HepG2 (cell line): Measurements from ENCODE around the gene PDE9A. TPM values are rescaled to one million over a fixed set of nuclear protein-coding genes. Genes with fewer than 3 reads are reported as not detected.

Experiments
- ARID2 ChIP-seq: sonication (generic); formaldehyde crosslinking; IDR thresholded peaks from 2 replicates; pipeline ENCODE4 v1.8.1; 2022; ENCODE audit warnings: mild to moderate bottlenecking, missing genetic modification reagents, borderline replicate concordance
- ATF3 ChIP-seq: sonication (generic); formaldehyde crosslinking; IDR thresholded peaks from 2 replicates; pipeline ENCODE4 v1.4.0; 2020; ENCODE audit warnings: missing genetic modification reagents
- BCL3 ChIP-seq: sonication (generic); formaldehyde crosslinking; IDR thresholded peaks from 2 replicates; pipeline ENCODE4 v1.5.1; 2020; ENCODE audit warnings: mild to moderate bottlenecking, missing genetic modification reagents, moderate library complexity
- GATA4 ChIP-seq: sonication (generic); IDR thresholded peaks from 2 replicates; pipeline ENCODE4 v1.6.1; 2016; ENCODE audit warnings: antibody characterized with exemption, low read depth, borderline replicate concordance
- MEF2D ChIP-seq: sonication (generic); formaldehyde crosslinking; IDR thresholded peaks from 2 replicates; pipeline ENCODE4 v1.5.1; 2020; ENCODE audit warnings: mild to moderate bottlenecking, missing genetic modification reagents
- PLRG1 ChIP-seq: fragments of 450-650 bp; conservative IDR thresholded peaks from 2 replicates; pipeline ENCODE4 v1.6.1; 2016
- POGZ ChIP-seq: sonication (generic); formaldehyde crosslinking; IDR thresholded peaks from 2 replicates; pipeline ENCODE4 v1.4.0; 2020; ENCODE audit warnings: mild to moderate bottlenecking, missing genetic modification reagents
- SKI ChIP-seq: fragments of 450-650 bp; IDR thresholded peaks from one replicate; pipeline ENCODE4 v1.6.1; 2018; ENCODE audit warnings: mild to moderate bottlenecking; ENCODE audit not compliant: partially characterized antibody
- SMC3 ChIP-seq: IDR thresholded peaks from 2 replicates; pipeline ENCODE4 v1.6.1; 2011; ENCODE audit warnings: low read length, improper control_type of control experiment
- SOX5 ChIP-seq: IDR thresholded peaks from 2 replicates; pipeline ENCODE4 v1.6.1; 2016; ENCODE audit warnings: borderline replicate concordance
- STAT6 ChIP-seq: sonication (generic); formaldehyde crosslinking; IDR thresholded peaks from 2 replicates; pipeline ENCODE4 v1.4.0; 2020; ENCODE audit warnings: missing genetic modification reagents, mild to moderate bottlenecking, borderline replicate concordance
- TGIF2 ChIP-seq: IDR thresholded peaks from 2 replicates; pipeline ENCODE4 v1.6.1; 2016; ENCODE audit warnings: control low read depth, missing compliant biosample characterization
- THAP7 ChIP-seq: sonication (generic); formaldehyde crosslinking; IDR thresholded peaks from 2 replicates; pipeline ENCODE4 v1.8.1; 2023; ENCODE audit warnings: mild to moderate bottlenecking, missing genetic modification reagents
- TMF1 ChIP-seq: sonication (generic); formaldehyde crosslinking; IDR thresholded peaks from 2 replicates; pipeline ENCODE4 v1.8.1; 2022; ENCODE audit warnings: low read depth, missing genetic modification reagents
- TP53 ChIP-seq: sonication (generic); formaldehyde crosslinking; conservative IDR thresholded peaks from 2 replicates; pipeline ENCODE4 v1.4.0; 2020; ENCODE audit warnings: missing genetic modification reagents
- ZFP90 ChIP-seq: sonication (generic); formaldehyde crosslinking; IDR thresholded peaks from 2 replicates; pipeline ENCODE4 v1.8.0; 2022; ENCODE audit warnings: missing genetic modification reagents, mild to moderate bottlenecking, inconsistent platforms, borderline replicate concordance
- ZNF205 ChIP-seq: IDR thresholded peaks from 2 replicates; pipeline ENCODE4 v1.6.1; 2018; ENCODE audit warnings: missing biosample characterization, missing genetic modification reagents
- ZNF556 ChIP-seq: sonication (generic); formaldehyde crosslinking; IDR thresholded peaks from 2 replicates; pipeline ENCODE4 v1.4.0; 2020; ENCODE audit warnings: mild to moderate bottlenecking, missing genetic modification reagents, borderline replicate concordance
- ZNF678 ChIP-seq: sonication (generic); formaldehyde crosslinking; IDR thresholded peaks from 2 replicates; pipeline ENCODE4 v1.4.0; 2020; ENCODE audit warnings: mild to moderate bottlenecking, missing genetic modification reagents
- ZSCAN25 ChIP-seq: sonication (generic); formaldehyde crosslinking; IDR thresholded peaks from 2 replicates; pipeline ENCODE4 v1.8.0; 2022; ENCODE audit warnings: mild to moderate bottlenecking, missing genetic modification reagents
- polyA plus RNA-seq, 8 experiments: library from polyadenylated mRNA; depleted of rRNA in 3 of 8; stranded (reverse) in 7 of 8; unstranded in 1 of 8; fragments of >200 nt; fragmentation: Illumina TruSeq in 4 of 8; extraction: Trizol in 4 of 8; gene quantifications; 2 replicates each; pipeline versions ENCODE4 v1.2.1 to v1.2.3, GENCODE V29; 2011 to 2016; ENCODE audit warnings: low read depth in 4 of 8, missing spikeins in 1 of 8, mixed read lengths in 1 of 8; ENCODE audit not compliant: insufficient read depth in 1 of 8
- total RNA-seq, 5 experiments: library from RNA; depleted of rRNA; stranded (reverse); fragments of >200 nt; fragmentation: Illumina TruSeq; extraction: Trizol; gene quantifications; 2 replicates each; pipeline ENCODE4 v1.2.3, GENCODE V29; 2016; ENCODE audit warnings: low read depth in 1 of 5
- TF ChIP-seq, protein P1 (sequence below): sonication (generic); formaldehyde crosslinking; IDR thresholded peaks from 2 replicates; pipeline ENCODE4 v1.5.0; 2020; ENCODE audit warnings: mild to moderate bottlenecking, missing genetic modification reagents, moderate library complexity
- TF ChIP-seq, protein P2 (sequence below): sonication (generic); formaldehyde crosslinking; IDR thresholded peaks from 2 replicates; pipeline ENCODE4 v1.9.0; 2022; ENCODE audit warnings: missing genetic modification reagents, mild to moderate bottlenecking, borderline replicate concordance

PDE9A gene
- total and polyA plus RNA-seq, 2 of the 13 experiments (the other 11 are each of a cell fraction or from before 2014, with no cell fraction given): 4.6 to 19.7 TPM

- no peak for TF ChIP-seq ZFP90
- TF ChIP-seq BCL3 (CRISPR knock-in tag): no peak
- TF ChIP-seq TP53 (CRISPR knock-in tag): no peak
- no peak for TF ChIP-seq ZNF678 (CRISPR knock-in tag)
- TF ChIP-seq, protein P1, sequence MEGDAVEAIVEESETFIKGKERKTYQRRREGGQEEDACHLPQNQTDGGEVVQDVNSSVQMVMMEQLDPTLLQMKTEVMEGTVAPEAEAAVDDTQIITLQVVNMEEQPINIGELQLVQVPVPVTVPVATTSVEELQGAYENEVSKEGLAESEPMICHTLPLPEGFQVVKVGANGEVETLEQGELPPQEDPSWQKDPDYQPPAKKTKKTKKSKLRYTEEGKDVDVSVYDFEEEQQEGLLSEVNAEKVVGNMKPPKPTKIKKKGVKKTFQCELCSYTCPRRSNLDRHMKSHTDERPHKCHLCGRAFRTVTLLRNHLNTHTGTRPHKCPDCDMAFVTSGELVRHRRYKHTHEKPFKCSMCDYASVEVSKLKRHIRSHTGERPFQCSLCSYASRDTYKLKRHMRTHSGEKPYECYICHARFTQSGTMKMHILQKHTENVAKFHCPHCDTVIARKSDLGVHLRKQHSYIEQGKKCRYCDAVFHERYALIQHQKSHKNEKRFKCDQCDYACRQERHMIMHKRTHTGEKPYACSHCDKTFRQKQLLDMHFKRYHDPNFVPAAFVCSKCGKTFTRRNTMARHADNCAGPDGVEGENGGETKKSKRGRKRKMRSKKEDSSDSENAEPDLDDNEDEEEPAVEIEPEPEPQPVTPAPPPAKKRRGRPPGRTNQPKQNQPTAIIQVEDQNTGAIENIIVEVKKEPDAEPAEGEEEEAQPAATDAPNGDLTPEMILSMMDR: peak; percentile 55
- no peak for TF ChIP-seq STAT6
- no peak for TF ChIP-seq ARID2 (CRISPR knock-in tag)
- no peak for TF ChIP-seq SKI
- TF ChIP-seq TMF1 (CRISPR knock-in tag): no peak
- TF ChIP-seq ATF3 (CRISPR knock-in tag): no peak
- TF ChIP-seq SMC3: no peak
- TF ChIP-seq TGIF2 (CRISPR knock-in tag): no peak
- no peak for TF ChIP-seq ZNF556 (CRISPR knock-in tag)
- TF ChIP-seq, protein P2, sequence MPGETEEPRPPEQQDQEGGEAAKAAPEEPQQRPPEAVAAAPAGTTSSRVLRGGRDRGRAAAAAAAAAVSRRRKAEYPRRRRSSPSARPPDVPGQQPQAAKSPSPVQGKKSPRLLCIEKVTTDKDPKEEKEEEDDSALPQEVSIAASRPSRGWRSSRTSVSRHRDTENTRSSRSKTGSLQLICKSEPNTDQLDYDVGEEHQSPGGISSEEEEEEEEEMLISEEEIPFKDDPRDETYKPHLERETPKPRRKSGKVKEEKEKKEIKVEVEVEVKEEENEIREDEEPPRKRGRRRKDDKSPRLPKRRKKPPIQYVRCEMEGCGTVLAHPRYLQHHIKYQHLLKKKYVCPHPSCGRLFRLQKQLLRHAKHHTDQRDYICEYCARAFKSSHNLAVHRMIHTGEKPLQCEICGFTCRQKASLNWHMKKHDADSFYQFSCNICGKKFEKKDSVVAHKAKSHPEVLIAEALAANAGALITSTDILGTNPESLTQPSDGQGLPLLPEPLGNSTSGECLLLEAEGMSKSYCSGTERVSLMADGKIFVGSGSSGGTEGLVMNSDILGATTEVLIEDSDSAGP (CRISPR knock-in tag): no peak
- no peak for TF ChIP-seq PLRG1
- TF ChIP-seq ZNF205: peak; percentile 72; the same call in 1 of the 2 replicates
- no peak for TF ChIP-seq POGZ (CRISPR knock-in tag)
- no peak for TF ChIP-seq GATA4
- TF ChIP-seq THAP7: no peak
- TF ChIP-seq MEF2D (CRISPR knock-in tag): no peak
- TF ChIP-seq SOX5 (CRISPR knock-in tag): 0 out of 2 replicates have a peak, but pooled peaks have one; percentile 15
- 0 out of 2 replicates have a peak, but pooled peaks have one; percentile 19 for TF ChIP-seq ZSCAN25
Measured at GRCh38 chr21:42654179-42654912, 925 bp downstream of the PDE9A start (continued).
